ENCODE data around the gene ZNF283. TPM values are rescaled to one million over a fixed set of nuclear protein-coding genes. Genes with fewer than 3 reads are reported as not detected.

Gene ZNF283
- 9.7 and 14.8 TPM in 2 replicates for total RNA-seq

DNA sequence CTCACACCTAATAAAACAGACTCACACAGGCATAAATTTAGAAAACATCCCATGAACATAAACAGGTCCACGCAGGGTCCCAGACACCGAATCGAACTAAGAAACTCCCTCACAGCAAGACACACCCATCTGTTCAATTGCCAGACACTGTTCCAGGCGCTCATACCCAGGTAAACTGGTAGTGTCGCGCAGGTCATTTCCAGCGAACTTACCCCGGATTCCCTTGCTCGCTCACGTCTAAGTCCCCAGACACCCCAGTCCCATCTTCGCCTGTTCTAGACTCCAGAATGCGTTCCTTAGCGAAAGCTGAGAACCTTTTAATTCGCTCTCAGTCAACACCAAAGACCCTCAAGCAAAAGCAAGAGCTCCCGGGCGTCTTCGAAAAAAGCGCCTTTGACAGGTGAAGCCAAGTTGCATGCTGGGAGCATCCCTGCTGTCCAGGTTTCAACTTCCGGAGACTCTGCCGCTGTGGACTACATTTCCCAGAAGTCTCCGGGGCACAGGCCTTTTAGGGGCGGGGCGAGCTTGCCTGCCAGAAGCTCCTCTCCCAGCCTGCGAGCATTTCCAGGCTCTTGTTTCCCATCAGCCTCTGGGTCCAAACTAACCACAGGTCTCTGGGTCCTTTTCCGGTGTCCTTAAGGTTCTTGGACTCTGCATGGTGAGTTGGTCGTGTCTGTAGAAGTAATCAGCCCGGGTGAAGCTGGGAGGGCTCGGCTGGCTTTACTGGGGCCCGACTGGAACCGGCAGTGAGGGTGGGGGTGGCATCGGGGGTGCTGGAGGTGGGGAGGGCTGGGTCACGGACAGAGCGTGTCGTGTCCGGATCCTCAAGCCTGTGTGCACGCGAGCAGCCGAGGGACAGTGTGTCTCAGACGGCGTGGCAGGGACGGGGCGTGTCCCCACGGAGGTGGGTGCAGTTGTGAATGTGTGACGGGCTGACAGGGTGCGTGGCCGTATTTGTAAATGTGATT lies at the start of gene ZNF283:
Gene ZNF283, plus strand, starts transcription at position 535 of the 968 bp plus-strand sequence. CDS start 6,184 bp downstream, outside the sequence.

DNA sequence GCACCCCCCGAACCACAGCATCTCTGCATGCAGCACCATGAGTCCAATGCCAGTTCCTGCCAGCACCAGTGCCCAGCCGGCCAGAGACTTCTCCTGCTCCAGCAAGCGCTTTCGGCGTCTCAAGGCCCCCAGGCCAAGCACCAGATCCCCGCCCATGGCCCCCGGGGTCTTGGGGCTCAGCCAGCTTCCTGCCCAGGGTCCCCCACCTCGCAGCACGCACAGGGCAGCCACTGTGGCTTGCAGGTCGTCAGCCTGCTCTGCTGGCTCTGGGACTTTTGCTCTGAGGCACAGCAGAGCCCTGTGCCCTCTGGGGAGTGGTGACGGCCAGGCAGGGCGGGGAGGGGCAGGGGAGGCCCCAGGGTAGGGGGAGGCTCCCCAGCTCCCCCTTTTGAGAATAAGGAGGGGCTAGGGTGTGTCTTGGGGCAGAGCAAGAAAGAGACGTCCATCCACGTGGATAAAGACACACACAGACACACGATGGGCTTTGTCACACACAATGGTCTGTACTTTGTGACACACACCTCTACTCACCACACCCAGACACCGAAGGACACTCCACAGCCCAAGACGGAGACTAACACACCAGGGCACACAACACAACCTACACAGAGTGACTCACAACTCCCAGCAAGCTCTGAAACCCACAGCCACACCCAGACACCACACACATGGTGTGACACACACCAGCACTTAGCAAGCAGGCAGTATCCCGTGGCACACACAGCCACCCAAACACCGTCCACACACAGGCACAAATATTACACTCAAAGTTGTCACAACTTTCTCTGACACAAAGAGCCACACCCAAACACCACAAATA lies 46.2 kb upstream of the ZNF283 start, which contains the start of gene KCNN4:
Gene KCNN4, minus strand, starts transcription at position 268 of the 820 bp plus-strand sequence. Its CDS starts 112 bp downstream, at position 156.

DNA sequence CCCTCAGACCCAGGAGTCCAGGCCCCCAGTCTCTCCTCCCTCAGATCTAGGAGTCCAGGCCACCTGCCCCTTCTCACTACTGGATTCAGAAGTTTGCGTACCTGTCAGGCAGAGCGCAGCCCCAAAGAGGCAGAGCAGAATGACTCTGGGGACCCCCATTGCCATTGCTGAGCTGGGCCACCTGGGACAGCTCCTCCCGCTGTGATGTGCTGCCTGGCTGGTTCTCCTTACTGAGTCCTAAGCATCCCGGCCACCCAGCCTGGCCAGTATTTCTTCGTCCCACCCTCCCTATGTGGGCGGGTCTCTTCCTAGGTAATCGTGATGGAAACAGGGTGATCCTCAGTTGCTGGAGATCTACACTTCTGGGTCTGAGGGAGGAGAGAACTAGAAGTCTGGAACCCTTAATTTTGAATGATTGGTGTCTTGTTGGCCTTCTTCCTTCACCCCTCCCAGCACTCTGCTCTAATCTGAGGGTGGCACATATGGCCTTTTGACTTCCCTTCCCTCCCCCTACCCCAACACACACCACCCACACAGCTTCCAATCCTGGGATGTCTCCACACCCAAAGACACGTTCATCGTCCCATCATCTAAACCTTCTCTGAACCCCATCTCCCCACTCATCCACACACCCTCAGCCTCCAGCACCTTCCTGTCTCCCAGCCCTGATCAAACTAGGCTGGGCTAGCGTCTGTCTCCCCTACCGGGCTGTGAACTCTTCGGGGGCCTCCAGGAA lies 24.7 kb upstream of the ZNF283 start, which contains the start of gene LYPD5:
Gene LYPD5, minus strand, starts transcription at position 232 of the 736 bp plus-strand sequence. Its CDS starts 67 bp downstream, at position 165.

DNA sequence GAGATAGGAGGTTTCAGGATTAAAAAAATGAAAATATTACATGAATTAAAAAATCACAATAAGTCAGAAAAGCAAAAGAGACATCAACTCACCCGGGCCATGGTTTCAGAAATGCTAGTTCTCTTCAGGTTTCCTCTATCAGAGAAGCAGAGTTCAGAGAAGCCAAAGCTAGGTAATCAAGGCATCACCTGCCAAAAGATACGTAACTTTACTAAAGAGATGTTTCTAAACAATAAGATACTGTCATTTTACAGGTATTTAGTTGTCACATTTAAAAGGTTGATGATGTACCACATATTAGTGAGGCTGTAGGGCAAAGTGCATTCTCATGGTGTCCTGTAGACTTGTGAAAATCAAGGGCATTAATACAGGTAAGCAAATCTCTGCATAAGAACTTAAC lies 56.7 kb downstream of the ZNF283 start, which contains the start of gene ZNF404:
Gene ZNF404, minus strand, starts transcription at position 101 of the 400 bp plus-strand sequence.

Other genes with a start within 250 kb of the ZNF283 start
- 12.9 and 14.2 TPM in 2 replicates for gene IRGQ, start 231.2 kb upstream of the ZNF283 start, total RNA-seq
- gene ZNF576, start 230.7 kb upstream of the ZNF283 start, total RNA-seq, result 8.2 and 8.8 TPM in 2 replicates
- gene SRRM5, start 215.2 kb upstream of the ZNF283 start, total RNA-seq, result not detected in 2 replicates
- gene ZNF428, start 207.7 kb upstream of the ZNF283 start, total RNA-seq, result 40.5 and 44.7 TPM in 2 replicates
- gene CADM4, start 187.5 kb upstream of the ZNF283 start, total RNA-seq, result 1.4 and 1.7 TPM in 2 replicates
- 43.1 and 51.4 TPM in 2 replicates for gene PLAUR, start 157.2 kb upstream of the ZNF283 start, total RNA-seq
- not detected in 2 replicates for gene IRGC, start 111.2 kb upstream of the ZNF283 start, total RNA-seq
- 4.3 and 8.8 TPM in 2 replicates for gene SMG9, start 72.4 kb upstream of the ZNF283 start, total RNA-seq
- 0.77 and 3.3 TPM in 2 replicates for gene KCNN4, start 46.3 kb upstream of the ZNF283 start, total RNA-seq
- 0.95 and 1.9 TPM in 2 replicates for gene LYPD5, start 24.9 kb upstream of the ZNF283 start, total RNA-seq
- gene ZNF404, start 56.6 kb downstream of the ZNF283 start, total RNA-seq, result 3.8 and 3.9 TPM in 2 replicates
- 16.4 and 16.6 TPM in 2 replicates for gene ZNF45, start 108.0 kb downstream of the ZNF283 start, total RNA-seq
- 10.8 and 11.8 TPM in 2 replicates for gene ZNF221, start 123.9 kb downstream of the ZNF283 start, total RNA-seq
- gene ZNF155, start 156.9 kb downstream of the ZNF283 start, total RNA-seq, result 7.8 and 9.8 TPM in 2 replicates
- 4.1 TPM in 2 replicates for gene ZNF230, start 175.6 kb downstream of the ZNF283 start, total RNA-seq
- gene ZNF222, start 198.1 kb downstream of the ZNF283 start, total RNA-seq, result 6.0 and 7.9 TPM in 2 replicates
- 4.7 and 8.1 TPM in 2 replicates for gene ZNF223, start 224.7 kb downstream of the ZNF283 start, total RNA-seq
- gene ZNF284, start 244.8 kb downstream of the ZNF283 start, total RNA-seq, result 3.3 TPM in 2 replicates